NCI-H748 treated with DMSO at 0.1 percent for 48 hours (cell line): Measurements from ENCODE around the gene SMIM27.
"Not testable (repeated sequence)": the region's sequence is repeated elsewhere in the genome, so short reads cannot be mapped to it uniquely, and the experiment has no call there.

Experiments
- DNase-seq: peaks from one replicate; lab custom pipeline; 2025; lab: John Stamatoyannopoulos, UW

The SMIM27 gene

GRCh38 chr9:32552172-32552872 is at the start of gene SMIM27, which contains the start of gene TOPORS:
TSS of gene SMIM27 (plus strand) at chr9:32552327. CDS start at chr9:32552435, 108 bp downstream.
TSS of gene TOPORS (minus strand) at chr9:32552586. CDS start at chr9:32552436, 150 bp downstream.
- DNase-seq: peak; percentile 90

- DNase-seq: no peak
Observed at GRCh38 chr9:32502464-32502863, 49.7 kb upstream of the SMIM27 start.

GRCh38 chr9:32503008-32503407 is 49.1 kb upstream of the SMIM27 start:
- DNase-seq: no peak

DNA sequence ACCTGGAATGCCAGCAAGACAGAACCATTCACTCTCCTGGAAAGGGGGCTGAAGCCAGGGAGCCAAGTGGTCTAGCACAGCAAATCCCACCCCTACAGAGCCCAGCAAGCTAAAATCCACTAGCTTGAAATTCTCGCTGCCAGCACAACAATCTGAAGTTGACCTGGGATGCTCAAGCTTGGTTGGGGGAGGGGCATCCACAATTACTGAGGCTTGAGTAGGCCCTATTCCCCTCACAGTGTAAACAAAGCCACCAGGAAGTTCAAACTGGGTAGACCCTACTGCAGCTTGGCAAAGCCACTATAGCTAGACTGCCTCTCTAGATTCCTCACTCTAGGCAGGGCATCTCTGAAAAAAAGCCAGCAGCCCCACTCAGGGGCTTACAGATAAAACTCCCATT is 43.4 kb upstream of the SMIM27 start:
- no peak for DNase-seq

DNA sequence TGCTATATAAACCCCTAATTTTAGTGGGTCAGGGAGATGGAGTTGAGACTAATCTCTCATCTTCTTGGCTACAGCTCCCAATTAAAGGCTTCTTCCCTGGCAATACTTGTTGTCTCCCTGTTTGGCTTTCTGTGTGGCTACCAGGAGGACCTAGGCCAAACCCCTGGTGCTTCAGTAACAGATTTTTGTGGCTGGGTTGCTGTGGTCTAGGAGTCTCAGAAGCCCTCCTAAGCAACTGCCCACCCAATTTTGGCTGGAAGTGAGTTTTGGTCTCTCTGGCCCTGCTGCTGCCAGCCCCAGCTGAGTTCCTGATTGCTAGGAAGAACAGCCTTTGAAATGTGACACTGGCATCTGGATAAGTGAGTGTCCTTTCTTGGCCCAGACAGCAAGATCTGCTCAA is 35.9 kb upstream of the SMIM27 start:
- no peak for DNase-seq

GRCh38 chr9:32518276-32518675 is 33.9 kb upstream of the SMIM27 start:
- no peak for DNase-seq

DNA sequence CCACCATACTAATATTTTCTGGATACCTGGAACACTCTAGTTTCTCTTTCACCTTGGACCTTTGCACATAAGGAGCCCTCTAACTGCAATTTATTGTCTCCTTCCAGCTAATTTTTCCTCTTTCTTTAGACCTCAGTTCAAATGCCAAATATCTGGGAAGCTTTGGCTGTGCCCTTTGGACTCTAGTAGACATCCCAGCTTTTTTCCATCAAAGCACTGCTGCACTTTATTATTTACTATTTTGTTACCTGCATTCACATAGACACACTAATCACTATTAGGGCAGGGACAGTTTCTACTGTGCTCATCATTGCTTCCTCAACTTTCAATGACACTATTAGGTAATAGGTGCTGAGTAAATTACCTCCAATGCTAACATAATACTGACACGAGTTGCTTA is 28.2 kb upstream of the SMIM27 start:
- no peak for DNase-seq

DNA sequence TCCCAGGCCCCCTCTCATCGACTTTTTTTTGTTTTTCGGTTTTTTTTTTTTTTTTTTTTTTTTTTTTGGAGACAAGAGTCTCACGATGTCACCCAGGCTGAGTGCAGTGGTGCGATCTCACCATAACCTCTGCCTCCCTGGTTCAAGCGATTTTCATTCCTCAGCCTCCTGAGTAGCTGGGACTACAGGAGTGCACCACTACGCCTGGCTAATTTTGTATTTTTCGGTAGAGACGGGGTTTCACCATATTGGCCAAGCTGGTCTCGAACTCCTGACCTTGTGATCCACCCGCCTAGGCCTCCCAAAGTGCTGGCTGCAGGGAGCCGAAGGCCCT is 27.6 kb upstream of the SMIM27 start:
- DNase-seq: not testable (repeated sequence)

- DNase-seq: peak; percentile 82
Observed at GRCh38 chr9:32524892-32525708, 27.0 kb upstream of the SMIM27 start.

GRCh38 chr9:32525709-32526030 is 26.5 kb upstream of the SMIM27 start:
- DNase-seq: no peak

- DNase-seq: peak; percentile 94
Observed at GRCh38 chr9:32526041-32526706, 26.0 kb upstream of the SMIM27 start, which contains the start of gene RIGI. TSS of gene RIGI (minus strand) at chr9:32526196. CDS start at chr9:32526166, 30 bp downstream.

DNA sequence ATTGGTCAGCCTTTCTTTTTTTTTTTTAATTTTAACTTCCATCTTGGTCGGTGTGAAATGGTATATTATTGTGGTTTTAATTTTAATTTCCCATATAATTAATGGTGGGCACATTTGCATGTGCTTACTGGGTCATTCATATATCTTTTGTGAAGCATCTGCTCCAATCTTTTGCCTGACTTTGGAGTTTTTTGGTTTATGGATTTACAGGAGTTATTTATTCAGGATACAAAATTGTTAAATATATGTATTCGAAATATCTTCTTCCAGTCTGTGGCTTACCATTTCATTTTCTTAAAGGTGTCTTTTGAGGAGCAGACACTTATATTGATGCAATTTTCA is 25.4 kb upstream of the SMIM27 start:
- no peak for DNase-seq

DNA sequence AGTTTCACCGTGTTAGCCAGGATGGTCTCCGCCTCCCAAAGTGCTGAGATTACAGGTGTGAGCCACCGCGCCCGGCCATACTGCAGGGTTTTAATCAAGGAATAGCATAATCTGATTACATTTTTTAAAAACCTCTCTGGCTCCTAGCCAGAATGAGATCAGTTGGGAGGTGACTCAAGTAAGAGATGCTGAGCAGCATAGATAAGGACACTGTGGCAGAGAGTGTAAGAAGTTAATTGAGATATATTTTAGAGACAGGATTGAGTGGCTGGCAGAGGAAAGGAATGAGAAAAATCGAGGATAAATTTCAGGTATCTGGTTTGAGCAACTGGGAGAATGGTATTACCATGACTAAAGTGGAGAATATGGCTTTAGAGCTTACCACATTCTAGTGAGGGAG is 18.8 kb upstream of the SMIM27 start:
- no peak for DNase-seq

- no peak for DNase-seq
Observed at GRCh38 chr9:32533816-32534215, 18.3 kb upstream of the SMIM27 start.

DNA sequence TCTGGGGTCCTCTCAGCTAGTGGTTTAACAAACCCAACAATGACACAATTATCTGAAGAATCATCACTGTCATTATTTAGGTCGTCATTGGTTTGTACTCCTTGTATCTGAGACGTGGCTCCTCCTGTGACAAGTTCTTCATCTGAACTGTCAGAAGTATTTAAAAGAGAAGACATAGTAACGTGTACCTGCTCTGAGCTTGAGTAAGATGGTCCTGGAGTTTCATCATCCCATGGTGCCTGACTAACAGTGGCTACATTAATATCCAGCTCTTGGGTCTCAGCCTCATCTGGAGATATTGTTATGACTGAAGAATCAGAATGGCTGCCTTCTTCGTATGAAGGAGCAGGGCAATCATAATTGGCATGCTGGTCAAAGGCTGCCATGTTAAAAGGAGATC is 9.1 kb upstream of the SMIM27 start:
- DNase-seq: no peak

DNA sequence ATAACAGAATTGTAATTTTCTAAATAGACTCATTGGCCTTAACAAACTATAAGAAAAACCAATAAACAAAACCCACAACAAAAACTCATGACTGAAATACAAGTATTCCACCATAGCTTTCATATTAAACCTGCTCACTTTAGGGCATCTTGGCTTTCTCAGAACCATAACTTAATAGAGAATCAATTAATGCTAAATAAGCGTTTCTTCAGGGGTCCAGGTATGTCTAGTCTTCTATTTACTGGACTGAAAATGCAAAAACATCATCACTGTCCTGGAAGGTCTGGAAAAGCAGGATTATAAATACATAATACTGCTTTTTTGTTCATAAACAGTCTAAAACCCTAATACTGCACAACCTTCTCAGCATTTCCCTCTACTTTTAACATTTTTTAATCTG is 6.2 kb upstream of the SMIM27 start:
- no peak for DNase-seq

GRCh38 chr9:32548213-32548612 is 3.9 kb upstream of the SMIM27 start:
- DNase-seq: not testable (repeated sequence)

DNA sequence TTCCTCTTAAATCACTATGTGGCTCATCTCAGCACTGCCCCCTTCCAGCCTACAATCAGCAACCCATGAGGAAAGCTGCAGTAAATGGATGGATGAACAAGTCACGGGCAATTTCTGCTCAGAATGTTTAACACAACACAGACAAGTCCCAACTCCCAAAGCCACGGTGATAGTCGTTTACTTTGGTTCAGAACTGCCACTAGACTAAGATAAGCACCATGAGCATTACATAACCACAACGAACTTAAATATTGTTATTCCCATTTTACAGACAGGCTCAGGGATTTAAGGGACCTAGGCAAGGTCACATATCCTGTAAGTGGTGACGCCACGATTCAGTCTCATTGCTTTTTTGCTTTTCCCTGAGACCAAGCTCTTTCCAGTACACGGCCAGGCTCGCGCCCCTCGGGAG is 2.0 kb upstream of the SMIM27 start:
- DNase-seq: no peak

DNA sequence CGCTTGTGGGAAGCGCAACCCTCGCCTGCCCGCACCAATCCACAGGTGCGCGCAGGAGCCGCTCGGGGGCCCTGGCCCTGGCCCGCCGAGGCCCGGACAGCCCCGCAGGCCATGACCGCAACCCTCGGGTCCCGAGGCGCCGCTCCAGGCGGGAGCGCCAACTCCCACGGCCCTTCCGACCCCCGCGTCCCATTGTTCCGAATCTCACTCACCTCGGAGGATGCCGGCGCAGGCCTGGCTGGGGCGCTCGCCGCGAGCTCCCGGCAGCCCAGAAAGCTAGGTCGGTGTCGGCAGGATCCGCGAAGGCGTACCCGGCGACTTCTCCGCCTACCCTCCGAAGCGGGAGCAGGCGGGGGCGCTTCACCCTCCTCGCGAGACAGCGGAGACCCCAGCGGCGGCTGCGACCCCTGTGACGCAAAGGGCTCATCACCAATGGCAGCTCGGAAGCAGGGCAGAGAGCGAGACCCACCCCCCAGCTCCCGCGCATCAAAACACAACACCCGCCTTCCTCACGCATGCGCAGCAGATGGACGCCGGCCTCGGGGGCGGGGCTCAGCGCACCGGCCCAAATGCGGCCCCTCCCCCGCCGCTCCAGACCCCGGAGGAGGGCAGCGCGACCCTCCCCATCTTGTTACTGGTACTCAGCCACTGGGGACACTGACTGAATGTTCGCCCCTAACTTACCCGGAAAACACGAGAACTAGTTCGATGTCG is 1.4 kb upstream of the SMIM27 start:
- DNase-seq: peak; percentile 93

GRCh38 chr9:32551276-32552051 is 663 bp upstream of the SMIM27 start:
- peak; percentile 47 for DNase-seq

GRCh38 chr9:32554107-32554506 is 2.0 kb downstream of the SMIM27 start:
- DNase-seq: no peak

GRCh38 chr9:32554591-32554990 is 2.5 kb downstream of the SMIM27 start:
- DNase-seq: no peak
